ENCODE data around the gene AP1B1. TPM values are rescaled to one million over a fixed set of nuclear protein-coding genes. Genes with fewer than 3 reads are reported as not detected.

The AP1B1 gene
- total and polyA plus RNA-seq, 2 of the 13 experiments (the other 11 are each of a cell fraction or from before 2014, with no cell fraction given) = 26.6 to 29.7 TPM

GRCh38 chr22:29387921-29388758, at the start of gene AP1B1 (continued):
- peak; percentile 87 for TF ChIP-seq THAP9 (CRISPR knock-in tag; IDR thresholded peaks at IDR 0.05; ENCODE audit: borderline replicate concordance)
- peak; percentile 67; the same call in 1 of the 2 replicates for TF ChIP-seq SNAI1 (CRISPR knock-in tag; IDR thresholded peaks at IDR 0.05; ENCODE audit: borderline replicate concordance)
- peak; percentile 72 for TF ChIP-seq POLR2AphosphoS5 (IDR thresholded peaks at IDR 0.05; ENCODE audit: low read depth, low read length)
- peak; percentile 80 for TF ChIP-seq ZFP91 (CRISPR knock-in tag; IDR thresholded peaks at IDR 0.05; ENCODE audit: borderline replicate concordance)
- peak; percentile 62; the same call in 1 of the 2 replicates for TF ChIP-seq ZSCAN30 (CRISPR knock-in tag; IDR thresholded peaks at IDR 0.05)
- 0 out of 2 replicates have a peak, but pooled peaks have one; percentile 23 for TF ChIP-seq ZBTB7A (CRISPR knock-in tag; IDR thresholded peaks at IDR 0.05)
- peak; percentile 54; the same call in 1 of the 2 replicates for TF ChIP-seq ZNF768 (CRISPR knock-in tag; IDR thresholded peaks at IDR 0.05)
- TF ChIP-seq ZZZ3 (CRISPR knock-in tag; IDR thresholded peaks at IDR 0.05; ENCODE audit: borderline replicate concordance) = no peak
- TF ChIP-seq ELF3 (CRISPR knock-in tag; IDR thresholded peaks at IDR 0.05) = peak; percentile 57; the same call in 1 of the 2 replicates
- peak; percentile 44; the same call in 1 of the 2 replicates for TF ChIP-seq ZNF503 (CRISPR knock-in tag; IDR thresholded peaks at IDR 0.05)
- TF ChIP-seq ELF1 (CRISPR knock-in tag; IDR thresholded peaks at IDR 0.05) = peak; percentile 74
- TF ChIP-seq DMAP1 (CRISPR knock-in tag; IDR thresholded peaks at IDR 0.05) = peak; percentile 67; the same call in 1 of the 2 replicates
- TF ChIP-seq ZNF891 (CRISPR knock-in tag; IDR thresholded peaks at IDR 0.05) = peak; percentile 70; the same call in 1 of the 2 replicates
- no peak for TF ChIP-seq HDAC6 (IDR thresholded peaks at IDR 0.05; ENCODE audit: low read depth, low read length)
- TF ChIP-seq HMGXB4 (CRISPR knock-in tag; IDR thresholded peaks at IDR 0.05; ENCODE audit: borderline replicate concordance in 1 of 2, low read depth in 1 of 2) = peak; percentile 25 to 79; a peak in 3 of 4 replicates
- TF ChIP-seq ZNF747 (CRISPR knock-in tag; IDR thresholded peaks at IDR 0.05; ENCODE audit: borderline replicate concordance) = 0 out of 2 replicates have a peak, but pooled peaks have one; percentile 37
- TF ChIP-seq BORCS8-MEF2B (CRISPR knock-in tag; IDR thresholded peaks at IDR 0.05) = 0 out of 2 replicates have a peak, but pooled peaks have one; percentile 40
- TF ChIP-seq ZBTB7B (CRISPR knock-in tag; IDR thresholded peaks at IDR 0.05) = peak; percentile 32; the same call in 1 of the 2 replicates

Measured in HepG2 (cell line).